Neural crest cell (in vitro differentiated cells): ENCODE measurements around the gene TSPAN12. TPM values are rescaled to one million over a fixed set of nuclear protein-coding genes. Genes with fewer than 3 reads are reported as not detected.

Experiments
- DNase-seq: peaks from one replicate; pipeline ENCODE4 v3.0.0; 2021; ENCODE audit warnings: low read depth, mixed read lengths, low spot score
- H3K27ac Mint-ChIP-seq: one replicate; pipeline ENCODE4 v1.8.0; 2021; ENCODE audit warnings: mild to moderate bottlenecking, mixed read lengths; ENCODE audit not compliant: unreplicated experiment
- H3K27me3 Mint-ChIP-seq: 2 replicates; pipeline ENCODE4 v1.8.0; 2021; ENCODE audit warnings: low read depth, mild to moderate bottlenecking, mixed read lengths
- H3K36me3 Mint-ChIP-seq: 2 replicates; pipeline ENCODE4 v1.8.0; 2021; ENCODE audit warnings: low read depth, mild to moderate bottlenecking, mixed read lengths
- H3K4me1 Mint-ChIP-seq: 2 replicates; pipeline ENCODE4 v1.8.0; 2021; ENCODE audit warnings: mixed read lengths
- H3K4me3 Mint-ChIP-seq: one replicate; pipeline ENCODE4 v1.8.0; 2021; ENCODE audit warnings: mild to moderate bottlenecking, mixed read lengths
- H3K9me3 Mint-ChIP-seq: 2 replicates; pipeline ENCODE4 v1.8.0; 2021; ENCODE audit warnings: mixed read lengths
- CTCF ChIP-seq: fragments of 200-600 bp; sonication (generic); conservative IDR thresholded peaks from 2 replicates; pipeline ENCODE4 v1.5.0; 2021; ENCODE audit warnings: antibody characterized with exemption, mild to moderate bottlenecking
- total RNA-seq: library from RNA; stranded (reverse); gene quantifications from 2 replicates; pipeline ENCODE4 v1.2.1, GENCODE V29; 2021

TSPAN12 gene
- total RNA-seq, 1 donor from 2014 or later = 15.7 TPM

DNA sequence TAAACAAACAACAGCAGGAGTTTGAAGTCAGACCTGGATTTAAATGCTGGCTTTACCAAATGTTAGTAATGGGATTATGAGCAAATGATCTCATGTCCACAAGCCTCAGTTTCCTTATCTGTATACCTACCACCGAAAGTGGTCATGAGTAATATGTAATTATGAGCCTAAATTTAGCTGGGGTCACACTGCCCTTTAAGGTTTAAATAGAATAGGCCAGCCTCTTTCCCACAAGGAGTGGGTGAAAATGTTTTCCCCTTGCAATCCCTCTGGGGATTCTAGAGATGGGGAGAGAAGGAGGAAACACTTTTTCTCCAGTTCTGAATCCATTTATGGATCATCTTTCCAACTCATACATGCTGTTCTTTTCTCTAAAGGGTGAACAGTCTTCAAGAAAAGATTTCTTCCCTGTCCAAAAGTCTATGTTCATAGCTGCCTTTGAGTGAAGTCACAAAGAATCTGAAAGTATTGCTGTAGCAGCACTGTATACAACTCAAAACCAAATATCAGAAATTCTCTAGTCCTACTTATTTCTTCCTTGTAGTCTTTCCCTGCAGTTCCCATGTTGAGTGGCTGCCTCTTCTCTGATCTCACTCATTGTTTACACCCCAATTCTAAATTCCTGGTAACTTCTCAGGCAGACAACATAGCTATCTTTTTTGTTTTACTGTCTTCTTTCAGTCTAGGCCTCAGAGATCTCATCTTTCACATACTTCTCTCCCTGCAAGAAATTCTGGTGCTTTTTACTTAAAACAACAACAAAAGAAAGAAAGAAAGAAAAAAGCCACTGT lies 7.4 kb upstream of the TSPAN12 start:
- DNase-seq = no peak

DNA sequence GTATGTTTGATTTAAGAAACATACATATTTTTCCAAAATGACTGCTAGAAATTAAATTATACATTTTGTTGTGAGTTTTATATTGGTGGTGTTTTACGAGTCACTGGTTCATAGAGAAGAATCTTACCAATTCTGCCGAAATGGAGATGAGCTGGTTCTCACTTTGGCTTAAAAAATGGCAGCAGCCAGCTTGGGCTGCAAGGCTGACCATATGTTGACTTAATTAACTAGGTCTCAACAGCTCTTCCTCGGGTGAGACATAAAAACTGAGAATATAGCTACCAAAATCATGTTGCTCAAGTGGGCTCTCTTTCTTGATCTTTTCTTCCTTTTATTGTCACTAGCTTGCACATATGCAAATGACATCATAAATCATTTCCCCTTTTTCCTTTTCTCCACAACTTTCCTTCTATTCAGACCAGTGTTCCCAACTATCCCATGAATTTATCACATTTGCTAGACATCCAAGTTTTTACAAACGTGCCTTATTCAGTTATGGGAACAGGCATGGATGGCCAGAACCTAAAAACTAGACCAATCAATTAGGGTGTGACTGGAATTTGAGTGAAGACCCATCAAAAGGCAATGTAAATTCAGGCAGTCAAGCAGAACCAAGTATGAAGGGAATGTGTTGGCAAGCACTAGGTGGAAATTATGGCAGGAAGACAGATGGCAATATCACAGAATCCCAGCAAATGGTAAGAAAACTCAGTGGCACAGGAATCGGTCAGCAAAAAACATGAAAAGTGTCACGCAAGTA lies 6.4 kb upstream of the TSPAN12 start:
- no peak overlapping the region for H3K27ac Mint-ChIP-seq
- no peaks in the 10 kb centered on the region for H3K36me3 Mint-ChIP-seq
- no peak overlapping the region for H3K4me3 Mint-ChIP-seq
- TF ChIP-seq CTCF = no peak
- no peak for DNase-seq
- H3K4me1 Mint-ChIP-seq = peaks cover 16% of the 10 kb centered on the region
- no peaks in the 10 kb centered on the region for H3K27me3 Mint-ChIP-seq
- H3K9me3 Mint-ChIP-seq = peaks cover 4% of the 10 kb centered on the region

More for the DNA sequence above, 7.4 kb upstream of the TSPAN12 start:
- H3K4me3 Mint-ChIP-seq = no peak overlapping the region
- no peak for TF ChIP-seq CTCF
- no peak overlapping the region for H3K27ac Mint-ChIP-seq
- H3K9me3 Mint-ChIP-seq = peaks cover 4% of the 10 kb centered on the region
- H3K36me3 Mint-ChIP-seq = no peaks in the 10 kb centered on the region
- H3K4me1 Mint-ChIP-seq = peaks cover 16% of the 10 kb centered on the region
- H3K27me3 Mint-ChIP-seq = no peaks in the 10 kb centered on the region

DNA sequence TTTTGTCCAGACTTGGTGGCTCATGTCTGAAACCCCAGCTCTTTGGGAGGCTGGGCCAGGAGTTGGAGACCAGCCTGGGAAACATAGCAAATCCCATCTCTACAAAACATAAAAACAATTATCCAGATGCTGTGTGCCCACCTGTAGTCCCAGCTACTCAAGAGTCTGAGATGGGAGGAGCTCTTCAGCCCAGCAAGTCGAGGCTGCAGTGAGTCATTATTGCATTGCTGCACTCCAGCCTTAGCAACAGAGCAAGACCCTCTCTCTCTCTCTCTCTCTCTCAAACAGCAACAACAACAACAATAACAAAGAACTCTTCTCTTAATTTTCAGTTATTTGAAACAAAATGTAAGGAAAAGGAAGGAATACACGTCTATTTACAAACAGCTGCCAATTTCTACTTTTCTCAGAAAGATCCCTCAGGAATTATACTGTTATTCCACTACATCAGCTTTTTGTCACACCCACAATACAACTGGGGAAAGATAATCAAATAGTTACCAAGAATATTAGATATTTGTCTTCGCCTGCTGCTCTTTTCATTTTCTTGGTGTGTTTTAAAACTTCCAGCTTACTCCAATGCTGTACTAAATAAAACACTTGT lies 5.1 kb upstream of the TSPAN12 start:
- H3K4me1 Mint-ChIP-seq = peaks cover 23% of the 10 kb centered on the region
- H3K4me3 Mint-ChIP-seq = no peak overlapping the region
- H3K27me3 Mint-ChIP-seq = no peaks in the 10 kb centered on the region
- TF ChIP-seq CTCF = no peak
- peaks cover 4% of the 10 kb centered on the region for H3K9me3 Mint-ChIP-seq
- no peak for DNase-seq
- no peaks in the 10 kb centered on the region for H3K36me3 Mint-ChIP-seq
- no peak overlapping the region for H3K27ac Mint-ChIP-seq

DNA sequence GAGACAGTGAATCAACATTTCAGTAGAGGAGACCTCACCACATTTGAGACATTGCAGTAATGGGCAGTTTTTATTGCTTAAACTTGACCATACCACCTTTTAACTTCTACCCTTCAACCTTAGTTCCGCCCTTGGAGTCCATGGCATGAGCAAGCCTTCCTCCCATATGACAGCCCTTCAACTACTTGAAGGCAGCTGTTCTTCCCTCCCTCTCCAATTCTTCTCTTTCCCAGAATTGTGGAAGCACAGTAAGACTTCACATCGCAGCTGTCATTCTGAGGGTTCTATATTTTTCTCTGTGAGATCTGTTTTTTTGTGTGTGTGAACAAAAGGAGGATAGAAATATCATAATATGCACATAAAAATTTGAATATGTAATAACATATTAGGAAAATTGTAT lies 2.2 kb upstream of the TSPAN12 start:
- H3K9me3 Mint-ChIP-seq = no peaks in the 10 kb centered on the region
- no peak overlapping the region for H3K27ac Mint-ChIP-seq
- no peak for TF ChIP-seq CTCF
- peaks cover 32% of the 10 kb centered on the region for H3K4me1 Mint-ChIP-seq
- DNase-seq = no peak
- peak overlapping the region; percentile 52 for H3K4me3 Mint-ChIP-seq
- H3K27me3 Mint-ChIP-seq = no peaks in the 10 kb centered on the region
- H3K36me3 Mint-ChIP-seq = no peaks in the 10 kb centered on the region

GRCh38 chr7:120859459-120859858 lies 1.5 kb upstream of the TSPAN12 start:
- TF ChIP-seq CTCF = no peak
- no peaks in the 10 kb centered on the region for H3K36me3 Mint-ChIP-seq

More at GRCh38 chr7:120859459-120859858, 1.5 kb upstream of the TSPAN12 start:
- peak overlapping the region; percentile 95 for H3K4me3 Mint-ChIP-seq
- H3K9me3 Mint-ChIP-seq = no peaks in the 10 kb centered on the region
- DNase-seq = no peak
- H3K4me1 Mint-ChIP-seq = peaks cover 31% of the 10 kb centered on the region
- no peaks in the 10 kb centered on the region for H3K27me3 Mint-ChIP-seq
- H3K27ac Mint-ChIP-seq = no peak overlapping the region
